Measurements from ENCODE around the gene PDIA2.
"Not testable (repeated sequence)": the region's sequence is repeated elsewhere in the genome, so short reads cannot be mapped to it uniquely, and the experiment has no call there.

The PDIA2 gene

GRCh38 chr16:264440-264951, 18.5 kb upstream of the PDIA2 start:
- DNase-seq (ENCODE audit: low spot score): no peak

- no peak for DNase-seq (ENCODE audit: low spot score)
Measured at GRCh38 chr16:265002-265529, 17.9 kb upstream of the PDIA2 start.

- no peak for DNase-seq (ENCODE audit: low spot score)
Measured at GRCh38 chr16:265711-266110, 17.3 kb upstream of the PDIA2 start.

GRCh38 chr16:266258-267164, 16.5 kb upstream of the PDIA2 start:
- no peak for DNase-seq (ENCODE audit: low spot score)

GRCh38 chr16:267562-267961, 15.4 kb upstream of the PDIA2 start:
- DNase-seq (ENCODE audit: low spot score): not testable (repeated sequence)

- no peak for DNase-seq (ENCODE audit: low spot score)
Measured at GRCh38 chr16:268141-269053, 14.6 kb upstream of the PDIA2 start.

GRCh38 chr16:269061-269796, 13.7 kb upstream of the PDIA2 start:
- no peak for DNase-seq (ENCODE audit: low spot score)

- no peak for DNase-seq (ENCODE audit: low spot score)
Measured at GRCh38 chr16:270381-271255, 12.3 kb upstream of the PDIA2 start.

- DNase-seq (ENCODE audit: low spot score): no peak
Measured at GRCh38 chr16:272633-273546, 10.1 kb upstream of the PDIA2 start.

GRCh38 chr16:273547-274421, 9.2 kb upstream of the PDIA2 start:
- no peak for DNase-seq (ENCODE audit: low spot score)

- no peak for DNase-seq (ENCODE audit: low spot score)
Measured at GRCh38 chr16:275041-275641, 7.8 kb upstream of the PDIA2 start.

GRCh38 chr16:275786-276232, 7.2 kb upstream of the PDIA2 start, which contains the start of gene RGS11:
Gene RGS11 (minus strand): TSS chr16:275944. CDS start chr16:275911, 33 bp downstream.
- no peak for DNase-seq (ENCODE audit: low spot score)

GRCh38 chr16:276426-277077, 6.4 kb upstream of the PDIA2 start:
- no peak for DNase-seq (ENCODE audit: low spot score)

GRCh38 chr16:278863-279366, 4.0 kb upstream of the PDIA2 start:
- no peak for DNase-seq (ENCODE audit: low spot score)

GRCh38 chr16:279531-279930, 3.4 kb upstream of the PDIA2 start:
- DNase-seq (ENCODE audit: low spot score): no peak

GRCh38 chr16:280005-280460, 2.9 kb upstream of the PDIA2 start:
- no peak for DNase-seq (ENCODE audit: low spot score)

GRCh38 chr16:280552-280951, 2.4 kb upstream of the PDIA2 start, which contains the start of gene ARHGDIG:
Gene ARHGDIG (plus strand): TSS chr16:280591. CDS start chr16:280681, 90 bp downstream.
- DNase-seq (ENCODE audit: low spot score): no peak

Data from globus pallidus (tissue), 1 donor.